Naive B cell (primary cell): ENCODE measurements around the gene ATP5F1D. TPM values are rescaled to one million over a fixed set of nuclear protein-coding genes. Genes with fewer than 3 reads are reported as not detected.
"Not testable (repeated sequence)": the region's sequence is repeated elsewhere in the genome, so short reads cannot be mapped to it uniquely, and the experiment has no call there.

Experiments used
- ATAC-seq, 2 donors: fragments of 150-1000 bp; cut with Tn5 transposase; 2 replicates each; pipeline ENCODE4 v1.10.0; 2021; ENCODE audit warnings: low read depth in 2 of 2, mild to moderate bottlenecking in 2 of 2, moderate library complexity in 2 of 2
- DNase-seq: peaks from one replicate; pipeline ENCODE4 v3.0.0; 2022
- H3K27ac Mint-ChIP-seq, 6 donors: one replicate each; pipeline ENCODE4 v1.8.0; 2020 to 2022; ENCODE audit warnings: mild to moderate bottlenecking in 6 of 6, mixed read lengths in 6 of 6, moderate library complexity in 5 of 6, inconsistent platforms in 2 of 6
- H3K27me3 Mint-ChIP-seq, 3 donors: one replicate each; pipeline ENCODE4 v1.8.0; 2021 to 2022; ENCODE audit warnings: mixed read lengths in 3 of 3, mild to moderate bottlenecking in 1 of 3
- H3K36me3 Mint-ChIP-seq, 2 donors: one replicate each; pipeline ENCODE4 v1.8.0; 2020 to 2022; ENCODE audit warnings: mixed read lengths in 2 of 2, inconsistent platforms in 1 of 2, mild to moderate bottlenecking in 1 of 2
- H3K4me1 Mint-ChIP-seq, 3 donors: one replicate each; pipeline ENCODE4 v1.8.0; 2020 to 2022; ENCODE audit warnings: mixed read lengths in 3 of 3, inconsistent platforms in 1 of 3, mild to moderate bottlenecking in 1 of 3, moderate library complexity in 1 of 3
- H3K4me3 Mint-ChIP-seq, 8 donors: one replicate each; pipeline ENCODE4 v1.8.0; 2020 to 2022; ENCODE audit warnings: mild to moderate bottlenecking in 8 of 8, mixed read lengths in 8 of 8, moderate library complexity in 8 of 8, inconsistent platforms in 2 of 8
- H3K9me3 Mint-ChIP-seq, 7 donors: one replicate each; pipeline ENCODE4 v1.8.0; 2020 to 2022; ENCODE audit warnings: mixed read lengths in 7 of 7, mild to moderate bottlenecking in 5 of 7, inconsistent platforms in 2 of 7, moderate library complexity in 1 of 7
- polyA plus RNA-seq, 6 donors: library from polyadenylated mRNA; unstranded; fragments of 300-500 nt; fragmentation: Illumina TruSeq; gene quantifications; one replicate each; pipeline ENCODE4 v1.2.3, GENCODE V29; 2021; ENCODE audit warnings: low read depth in 6 of 6

ATP5F1D gene
- 100 to 1,000 TPM; 132 to 222 (median 199) TPM for polyA plus RNA-seq

DNA sequence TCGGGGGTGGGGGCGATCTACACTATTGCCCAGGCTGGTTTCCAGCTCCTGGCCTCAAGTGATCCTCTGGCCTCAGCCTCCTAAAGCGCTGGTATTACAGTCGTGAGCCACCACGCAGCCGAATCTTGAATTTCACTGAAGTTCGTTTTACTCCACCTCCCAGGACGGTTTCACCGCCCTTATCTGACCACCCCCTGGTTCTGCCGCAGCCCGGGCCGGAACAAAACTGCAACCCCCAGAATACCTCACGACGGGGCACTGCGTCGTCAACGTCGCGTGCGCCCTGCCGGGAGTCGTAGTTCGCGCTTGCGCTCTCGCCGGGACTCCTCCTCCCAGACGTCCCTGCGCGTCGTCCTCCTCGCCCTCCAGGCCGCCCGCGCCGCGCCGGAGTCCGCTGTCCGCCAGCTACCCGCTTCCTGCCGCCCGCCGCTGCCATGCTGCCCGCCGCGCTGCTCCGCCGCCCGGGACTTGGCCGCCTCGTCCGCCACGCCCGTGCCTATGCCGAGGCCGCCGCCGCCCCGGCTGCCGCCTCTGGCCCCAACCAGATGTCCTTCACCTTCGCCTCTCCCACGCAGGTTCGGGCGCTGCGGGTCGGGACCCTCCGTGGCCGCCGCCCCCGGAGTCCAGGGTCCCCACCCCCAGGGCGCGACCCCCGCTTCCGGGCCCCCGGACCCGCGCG is at the start of gene ATP5F1D:
Gene ATP5F1D (plus strand): TSS at position 335 of the 679 bp plus-strand sequence. CDS start 100 bp downstream, at position 435.
- peak within 1 kb of the TSS; percentile 82 to 96 (median 92) for H3K4me3 Mint-ChIP-seq
- no peaks in the 10 kb centered on the region for H3K9me3 Mint-ChIP-seq
- DNase-seq (peak; percentile 85), ATAC-seq (peak; percentile 67)
- peaks cover 5 to 11% (median 9%) of the 10 kb centered on the region in 3 donors for H3K27me3 Mint-ChIP-seq
- H3K27ac Mint-ChIP-seq = peak within 1 kb of the TSS; percentile 94 to 100 (median 98)
- H3K36me3 Mint-ChIP-seq = no peaks in the 10 kb centered on the region
- H3K4me1 Mint-ChIP-seq = peaks cover 21 to 47% (median 34%) of the 10 kb centered on the region in 3 donors

DNA sequence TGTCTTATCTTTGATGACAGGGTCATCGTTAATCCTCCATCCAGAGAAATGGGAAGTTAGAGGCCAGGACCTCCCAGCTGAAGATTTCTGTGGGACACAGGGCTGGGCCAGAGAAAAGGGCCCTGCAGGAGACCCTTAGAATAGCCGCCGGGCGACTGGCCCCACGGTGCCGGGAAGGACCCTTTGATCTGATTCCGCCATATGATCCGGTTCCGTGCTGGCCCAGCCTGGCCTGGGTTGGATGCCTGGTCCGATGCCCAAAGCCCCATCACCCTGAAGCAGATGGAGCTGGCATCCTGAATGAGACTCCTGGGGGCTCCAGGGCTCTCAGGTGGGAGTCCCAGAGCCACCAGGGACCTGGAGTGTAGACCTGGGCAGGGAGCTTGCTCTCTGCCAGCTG is 42.0 kb upstream of the ATP5F1D start:
- no peak for DNase-seq
- no peaks in the 10 kb centered on the region for H3K36me3 Mint-ChIP-seq
- H3K27ac Mint-ChIP-seq = no peak overlapping the region
- no peak overlapping the region for H3K4me3 Mint-ChIP-seq
- H3K9me3 Mint-ChIP-seq = no peaks in the 10 kb centered on the region
- no peak for ATAC-seq
- peaks cover 0 to 4% (median 4%) of the 10 kb centered on the region in 3 donors for H3K4me1 Mint-ChIP-seq
- no peaks in the 10 kb centered on the region for H3K27me3 Mint-ChIP-seq

DNA sequence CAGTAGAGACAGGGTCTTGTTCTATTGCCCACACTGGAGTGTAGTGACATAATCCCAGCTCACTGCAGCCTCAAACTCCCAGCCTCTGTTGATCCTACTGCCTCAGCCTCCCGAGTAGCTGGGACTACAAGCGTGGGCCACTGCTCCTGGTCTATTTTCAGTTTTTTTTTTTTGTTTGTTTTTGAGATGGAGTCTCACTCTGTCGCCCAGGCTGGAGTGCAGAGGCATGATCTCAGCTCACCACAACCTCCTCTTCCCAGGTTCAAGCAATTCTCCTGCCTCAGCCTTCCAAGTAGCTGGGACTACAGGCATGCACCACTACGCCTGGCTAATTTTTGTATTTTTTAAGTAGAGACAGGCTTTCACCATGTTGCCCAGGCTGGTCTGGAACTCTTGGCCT is 40.9 kb upstream of the ATP5F1D start:
- not testable (repeated sequence) for H3K27me3 Mint-ChIP-seq, H3K4me3 Mint-ChIP-seq, H3K9me3 Mint-ChIP-seq, H3K4me1 Mint-ChIP-seq, ATAC-seq, H3K36me3 Mint-ChIP-seq, DNase-seq
- peak overlapping the region in 2 of 6 donors; percentile 60 to 69 for H3K27ac Mint-ChIP-seq

DNA sequence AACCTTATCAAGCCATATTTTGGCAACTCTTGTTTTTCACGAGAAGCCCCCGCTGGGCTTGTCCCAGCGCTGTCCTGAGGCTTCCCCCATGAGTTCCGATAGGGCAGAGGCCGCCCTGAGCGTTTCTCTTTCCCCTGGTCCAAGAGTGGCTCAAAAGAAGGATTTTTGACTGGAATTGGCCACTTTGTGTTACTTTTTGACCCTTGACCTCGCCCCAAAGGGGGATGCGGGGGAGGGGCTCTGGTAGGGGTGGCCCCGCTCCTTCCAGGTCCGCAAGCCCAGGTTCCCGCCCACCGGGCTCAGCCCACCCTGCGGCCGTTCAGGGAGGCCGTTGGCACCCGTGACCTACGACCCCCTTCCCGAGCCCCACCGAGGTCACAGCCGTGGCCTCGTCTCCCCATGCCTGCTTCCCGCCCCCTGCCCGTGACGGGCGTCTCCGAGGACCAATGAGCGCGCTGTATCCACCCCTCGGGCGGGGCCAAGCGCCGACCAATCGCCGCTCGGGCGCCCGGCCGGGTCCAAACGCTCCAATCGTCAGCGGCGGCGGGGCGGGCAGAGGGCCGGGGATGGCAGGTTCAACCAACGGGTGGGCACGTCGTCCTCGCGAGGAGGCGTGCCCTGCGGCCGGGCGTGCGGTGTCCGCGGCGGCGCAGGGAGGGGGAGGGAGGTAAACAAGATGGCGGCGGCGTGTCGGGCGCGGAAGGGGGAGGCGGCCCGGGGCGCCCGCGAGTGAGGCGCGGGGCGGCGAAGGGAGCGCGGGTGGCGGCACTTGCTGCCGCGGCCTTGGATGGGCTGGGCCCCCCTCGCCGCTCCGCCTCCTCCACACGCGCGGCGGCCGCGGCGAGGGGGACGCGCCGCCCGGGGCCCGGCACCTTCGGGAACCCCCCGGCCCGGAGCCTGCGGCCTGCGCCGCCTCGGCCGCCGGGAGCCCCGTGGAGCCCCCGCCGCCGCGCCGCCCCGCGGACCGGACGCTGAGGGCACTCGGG is 36.1 kb upstream of the ATP5F1D start, which contains the start of gene STK11:
Gene STK11 (plus strand): TSS at position 665 of the 986 bp plus-strand sequence. CDS start 1,136 bp downstream, outside the sequence.
- H3K4me1 Mint-ChIP-seq = peaks cover 20 to 35% (median 30%) of the 10 kb centered on the region in 3 donors
- ATAC-seq = peak; percentile 92
- H3K9me3 Mint-ChIP-seq = no peaks in the 10 kb centered on the region
- peak within 1 kb of the TSS; percentile 92 to 99 (median 95) for H3K4me3 Mint-ChIP-seq
- H3K36me3 Mint-ChIP-seq = no peaks in the 10 kb centered on the region
- H3K27me3 Mint-ChIP-seq = no peaks in the 10 kb centered on the region
- peak; percentile 100 for DNase-seq
- peak within 1 kb of the TSS; percentile 78 to 95 (median 87) for H3K27ac Mint-ChIP-seq

DNA sequence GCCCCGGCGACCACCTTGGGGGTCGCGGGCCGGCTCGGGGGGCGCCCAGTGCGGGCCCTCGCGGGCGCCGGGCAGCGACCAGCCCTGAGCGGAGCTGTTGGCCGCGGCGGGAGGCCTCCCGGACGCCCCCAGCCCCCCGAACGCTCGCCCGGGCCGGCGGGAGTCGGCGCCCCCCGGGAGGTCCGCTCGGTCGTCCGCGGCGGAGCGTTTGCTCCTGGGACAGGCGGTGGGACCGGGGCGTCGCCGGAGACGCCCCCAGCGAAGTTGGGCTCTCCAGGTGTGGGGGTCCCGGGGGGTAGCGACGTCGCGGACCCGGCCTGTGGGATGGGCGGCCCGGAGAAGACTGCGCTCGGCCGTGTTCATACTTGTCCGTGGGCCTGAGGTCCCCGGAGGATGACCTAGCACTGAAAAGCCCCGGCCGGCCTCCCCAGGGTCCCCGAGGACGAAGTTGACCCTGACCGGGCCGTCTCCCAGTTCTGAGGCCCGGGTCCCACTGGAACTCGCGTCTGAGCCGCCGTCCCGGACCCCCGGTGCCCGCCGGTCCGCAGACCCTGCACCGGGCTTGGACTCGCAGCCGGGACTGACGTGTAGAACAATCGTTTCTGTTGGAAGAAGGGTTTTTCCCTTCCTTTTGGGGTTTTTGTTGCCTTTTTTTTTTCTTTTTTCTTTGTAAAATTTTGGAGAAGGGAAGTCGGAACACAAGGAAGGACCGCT is 35.2 kb upstream of the ATP5F1D start:
- Mint-ChIP-seq H3K27me3 (no peaks in the 10 kb centered on the region), H3K9me3 (no peaks in the 10 kb centered on the region), H3K4me1 (peaks cover 20 to 40% (median 33%) of the 10 kb centered on the region in 3 donors), H3K36me3 (no peaks in the 10 kb centered on the region), H3K4me3 (peak overlapping the region; percentile 92 to 99 (median 95)), H3K27ac (peak overlapping the region; percentile 78 to 95 (median 87))
- no peak for DNase-seq
- ATAC-seq = no peak

DNA sequence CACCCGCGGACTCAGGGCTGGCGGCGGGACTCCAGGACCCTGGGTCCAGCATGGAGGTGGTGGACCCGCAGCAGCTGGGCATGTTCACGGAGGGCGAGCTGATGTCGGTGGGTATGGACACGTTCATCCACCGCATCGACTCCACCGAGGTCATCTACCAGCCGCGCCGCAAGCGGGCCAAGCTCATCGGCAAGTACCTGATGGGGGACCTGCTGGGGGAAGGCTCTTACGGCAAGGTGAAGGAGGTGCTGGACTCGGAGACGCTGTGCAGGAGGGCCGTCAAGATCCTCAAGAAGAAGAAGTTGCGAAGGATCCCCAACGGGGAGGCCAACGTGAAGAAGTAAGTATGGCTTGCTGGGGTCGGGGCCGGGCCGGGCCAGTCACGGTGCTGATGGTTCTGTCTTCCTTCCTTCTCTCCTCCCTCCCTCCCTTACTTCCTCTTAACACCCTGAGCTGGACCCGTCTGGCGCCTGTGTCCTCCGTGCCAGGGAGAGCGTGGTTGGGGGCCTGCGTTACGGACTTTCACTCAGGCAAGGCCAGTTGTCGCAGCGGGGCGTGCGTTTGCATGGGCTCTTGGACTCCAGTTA is 34.6 kb upstream of the ATP5F1D start:
- peak in 1 of 2 donors; percentile 4 for ATAC-seq
- peak; percentile 47 for DNase-seq
- H3K36me3 Mint-ChIP-seq = no peaks in the 10 kb centered on the region
- no peaks in the 10 kb centered on the region for H3K9me3 Mint-ChIP-seq
- peaks cover 25 to 44% (median 39%) of the 10 kb centered on the region in 3 donors for H3K4me1 Mint-ChIP-seq
- peak overlapping the region; percentile 92 to 99 (median 95) for H3K4me3 Mint-ChIP-seq
- H3K27ac Mint-ChIP-seq = peak overlapping the region; percentile 86 to 95 (median 90)
- H3K27me3 Mint-ChIP-seq = no peaks in the 10 kb centered on the region

DNA sequence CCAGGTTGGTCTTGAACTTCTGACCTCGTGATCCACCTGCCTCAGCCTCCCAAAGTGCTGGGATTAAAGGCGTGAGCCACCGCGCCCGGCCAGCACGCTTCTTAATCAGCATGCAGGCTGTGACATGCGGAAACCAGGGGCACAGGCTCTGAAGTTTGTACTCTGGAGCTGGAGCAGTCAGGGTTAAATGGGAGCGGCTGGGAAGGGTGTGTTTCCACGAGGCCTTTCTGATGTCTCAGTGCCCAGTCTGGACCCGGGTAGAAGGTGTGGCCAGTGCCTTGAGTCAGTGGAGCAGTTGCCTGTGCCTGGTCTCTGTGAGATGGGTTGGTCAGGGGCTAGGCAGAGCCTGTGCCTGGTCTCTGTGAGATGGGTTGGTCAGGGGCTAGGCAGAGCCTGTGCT is 32.7 kb upstream of the ATP5F1D start:
- not testable (repeated sequence) for H3K27ac Mint-ChIP-seq, ATAC-seq, DNase-seq, H3K27me3 Mint-ChIP-seq, H3K36me3 Mint-ChIP-seq, H3K9me3 Mint-ChIP-seq
- H3K4me3 Mint-ChIP-seq = peak overlapping the region; percentile 6 to 99 (median 50)
- peaks cover 28 to 55% (median 45%) of the 10 kb centered on the region in 3 donors for H3K4me1 Mint-ChIP-seq

DNA sequence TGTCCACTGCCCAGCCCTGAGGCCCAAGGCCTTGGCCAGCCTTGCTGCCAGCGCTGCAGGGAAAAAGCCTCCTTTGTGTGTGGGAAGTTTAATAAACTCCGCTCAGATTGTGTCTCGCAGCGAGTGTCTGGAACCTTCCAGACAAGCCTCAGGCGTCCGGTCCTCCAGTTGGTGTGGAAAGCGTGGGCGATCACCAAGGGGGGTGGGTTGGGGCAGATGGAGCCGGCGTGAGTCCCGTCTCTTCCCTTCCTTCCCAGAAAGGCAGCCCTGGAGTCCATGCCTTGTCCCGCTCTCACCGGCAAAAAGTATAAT is 31.4 kb upstream of the ATP5F1D start:
- ATAC-seq = no peak
- Mint-ChIP-seq H3K9me3 (no peaks in the 10 kb centered on the region), H3K36me3 (no peaks in the 10 kb centered on the region), H3K27me3 (no peaks in the 10 kb centered on the region), H3K4me3 (peak overlapping the region in 3 of 8 donors; percentile 15 to 37 (median 22)), H3K4me1 (peaks cover 32 to 56% (median 53%) of the 10 kb centered on the region in 3 donors), H3K27ac (no peak overlapping the region)
- no peak for DNase-seq

DNA sequence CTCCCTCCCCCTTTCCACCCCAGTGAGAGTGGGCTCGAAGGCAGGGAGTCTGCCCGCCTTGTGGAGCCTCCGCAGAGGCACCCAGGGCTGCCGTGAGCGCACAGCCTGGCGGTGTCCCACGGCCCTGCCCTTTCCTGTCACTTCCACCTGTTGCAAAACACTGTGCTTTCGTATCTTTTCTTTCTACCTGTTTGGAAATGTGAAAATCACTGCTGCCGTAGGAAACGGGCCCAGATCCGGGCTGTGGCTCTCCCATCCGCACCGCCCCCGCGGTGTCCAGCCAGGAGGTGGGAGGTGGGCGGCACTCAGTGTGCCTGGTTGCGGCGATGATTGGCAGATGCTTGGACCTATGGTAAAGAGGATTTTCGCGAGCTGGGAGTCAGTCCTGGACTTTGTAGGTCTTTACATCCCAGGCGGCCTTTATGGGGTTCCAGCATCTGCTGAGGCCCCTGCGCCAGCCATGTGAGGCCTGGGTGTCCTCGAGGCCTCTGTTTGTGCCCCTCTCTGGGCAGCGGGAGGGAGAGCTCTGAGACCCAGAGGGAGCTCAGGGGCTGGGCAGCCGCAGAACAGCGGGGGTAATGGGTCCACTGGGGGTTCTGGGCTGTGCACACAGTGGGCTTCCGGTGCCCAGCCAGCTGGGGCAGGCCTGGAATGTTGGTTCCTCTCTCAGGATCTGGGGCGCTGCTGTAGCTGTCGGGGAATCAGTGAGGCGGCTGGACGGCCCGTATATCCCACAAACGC is 29.9 kb upstream of the ATP5F1D start:
- Mint-ChIP-seq H3K27me3 (no peaks in the 10 kb centered on the region), H3K36me3 (no peaks in the 10 kb centered on the region), H3K27ac (peak overlapping the region in 2 of 6 donors; percentile 15 to 53), H3K4me1 (peaks cover 27 to 61% (median 49%) of the 10 kb centered on the region in 3 donors), H3K4me3 (peak overlapping the region in 2 of 8 donors; percentile 61 to 77), H3K9me3 (no peaks in the 10 kb centered on the region)
- no peak for ATAC-seq
- no peak for DNase-seq

DNA sequence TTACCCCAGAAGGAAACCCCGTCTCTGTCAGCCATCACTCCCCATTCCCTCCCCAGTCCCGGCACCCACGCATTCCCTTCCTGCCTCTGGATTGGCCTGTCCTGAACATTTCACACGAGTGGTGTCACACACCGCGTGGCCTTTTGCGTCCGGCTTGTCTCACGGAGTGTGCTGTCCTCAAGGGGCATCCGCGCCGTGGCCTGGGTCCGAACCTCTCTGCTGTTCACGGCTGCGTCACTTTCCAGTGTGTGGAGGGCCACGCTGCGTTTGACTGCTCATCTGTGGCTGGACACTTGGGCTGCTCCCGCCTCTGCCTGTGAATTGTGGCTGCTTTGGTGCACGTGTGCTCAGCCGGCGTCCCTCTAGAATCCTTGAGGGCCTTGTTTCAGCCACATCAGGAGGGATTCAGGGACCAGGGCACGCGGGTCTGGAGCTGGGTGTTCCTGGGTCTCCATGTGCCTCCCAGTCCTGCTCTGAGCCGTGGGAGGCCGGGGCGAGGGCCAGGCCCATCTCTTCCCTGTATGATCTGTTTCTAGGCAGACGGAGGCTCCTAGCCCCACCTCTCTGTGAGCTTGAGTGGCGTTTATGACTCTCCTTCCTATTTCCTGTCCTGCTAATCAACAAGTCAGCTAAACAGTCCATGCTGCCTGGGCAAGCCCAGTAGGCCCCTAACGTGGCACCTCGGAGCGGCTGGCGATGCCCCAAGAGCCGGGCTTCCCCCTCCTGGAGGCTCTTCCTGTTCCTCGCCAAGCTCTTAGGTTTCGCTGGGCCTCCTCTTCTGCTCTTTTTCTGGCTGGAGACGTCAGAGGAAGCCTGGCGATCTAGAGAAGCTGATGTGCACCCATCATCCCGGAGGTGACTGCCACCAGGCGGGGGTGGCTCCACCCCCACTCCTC is 27.9 kb upstream of the ATP5F1D start:
- H3K9me3 Mint-ChIP-seq = no peaks in the 10 kb centered on the region
- H3K36me3 Mint-ChIP-seq = no peaks in the 10 kb centered on the region
- H3K4me1 Mint-ChIP-seq = peaks cover 17 to 51% (median 39%) of the 10 kb centered on the region in 3 donors
- peak overlapping the region; percentile 66 to 90 (median 77) for H3K4me3 Mint-ChIP-seq
- peak; percentile 94 to 95 for ATAC-seq
- H3K27ac Mint-ChIP-seq = peak overlapping the region; percentile 90 to 98 (median 95)
- DNase-seq = peak; percentile 55
- H3K27me3 Mint-ChIP-seq = no peaks in the 10 kb centered on the region

DNA sequence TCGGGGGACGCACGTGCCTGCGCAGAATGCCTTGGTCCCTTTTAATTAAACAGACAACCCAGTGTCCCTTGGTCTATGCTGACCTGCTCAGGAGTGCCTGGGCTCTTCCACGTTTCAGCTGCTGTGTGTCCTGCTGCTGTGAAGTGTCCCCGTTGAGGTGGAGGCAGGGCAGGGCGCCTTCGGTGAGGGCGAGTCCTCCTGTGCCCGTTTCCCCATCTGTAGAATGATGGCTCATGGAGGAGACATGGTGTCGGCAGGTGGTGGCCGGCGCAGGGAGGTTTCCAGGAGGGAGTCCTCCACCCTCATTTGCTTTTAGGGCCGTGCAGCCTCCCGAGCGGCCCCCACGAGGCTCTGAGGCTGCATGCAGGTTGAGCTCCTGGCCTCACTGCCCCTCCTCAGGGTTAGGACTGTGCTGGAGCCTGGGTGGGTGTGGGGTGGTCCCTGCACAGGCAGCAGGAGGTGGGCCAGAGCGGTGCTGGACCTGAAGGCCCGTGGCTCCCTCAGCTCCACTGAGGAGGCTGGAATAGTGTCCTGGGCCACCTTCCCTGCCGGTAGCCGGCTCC is 27.2 kb upstream of the ATP5F1D start:
- no peaks in the 10 kb centered on the region for H3K9me3 Mint-ChIP-seq
- H3K27me3 Mint-ChIP-seq = no peaks in the 10 kb centered on the region

More for the DNA sequence above, 27.2 kb upstream of the ATP5F1D start:
- Mint-ChIP-seq H3K27ac (peak overlapping the region in 4 of 6 donors; percentile 90 to 98 (median 95)), H3K4me3 (peak overlapping the region in 6 of 8 donors; percentile 66 to 90 (median 77)), H3K36me3 (no peaks in the 10 kb centered on the region), H3K4me1 (peaks cover 17 to 48% (median 38%) of the 10 kb centered on the region in 3 donors)
- DNase-seq = no peak
- ATAC-seq = no peak
